H9 (cell line): Measurements from ENCODE around the gene PREX1. TPM values are rescaled to one million over a fixed set of nuclear protein-coding genes. Genes with fewer than 3 reads are reported as not detected.

Experiments
- DNase-seq: peaks from one replicate; pipeline ENCODE4 v3.0.0-alpha.2; 2017
- H2AFZ ChIP-seq: one replicate; pipeline ENCODE4 v1.6.1; 2013; ENCODE audit warnings: mild to moderate bottlenecking, low read length, control low read depth, moderate library complexity
- H2AK5ac ChIP-seq: 2 replicates; pipeline ENCODE4 v1.6.1; 2013; ENCODE audit warnings: low read length, control low read depth, mixed read lengths; ENCODE audit not compliant: insufficient read length
- H2BK120ac ChIP-seq: one replicate; pipeline ENCODE4 v1.6.1; 2013; ENCODE audit warnings: low read depth, mild to moderate bottlenecking, low read length, control low read depth, inconsistent platforms; ENCODE audit not compliant: poor library complexity, severe bottlenecking
- H2BK12ac ChIP-seq: 2 replicates; pipeline ENCODE4 v1.6.1; 2013; ENCODE audit warnings: low read length, control low read depth, mixed read lengths, low read depth; ENCODE audit not compliant: insufficient read length
- H2BK15ac ChIP-seq: 2 replicates; pipeline ENCODE4 v1.6.1; 2013; ENCODE audit warnings: low read depth, low read length, control low read depth
- H2BK20ac ChIP-seq: one replicate; pipeline ENCODE4 v1.6.1; 2013; ENCODE audit warnings: low read depth, mild to moderate bottlenecking, low read length, control low read depth, inconsistent platforms; ENCODE audit not compliant: poor library complexity, severe bottlenecking
- H2BK5ac ChIP-seq: 2 replicates; pipeline ENCODE4 v1.6.1; 2013; ENCODE audit warnings: low read length, control low read depth, mixed read lengths; ENCODE audit not compliant: insufficient read length
- H3K14ac ChIP-seq: 2 replicates; pipeline ENCODE4 v1.6.1; 2013; ENCODE audit warnings: low read length, control low read depth; ENCODE audit not compliant: insufficient read depth
- H3K18ac ChIP-seq: 2 replicates; pipeline ENCODE4 v1.6.1; 2013; ENCODE audit warnings: low read depth, mild to moderate bottlenecking, mixed read lengths, low read length, control low read depth; ENCODE audit not compliant: insufficient read length
- H3K23ac ChIP-seq: 2 replicates; pipeline ENCODE4 v1.6.1; 2013; ENCODE audit warnings: low read length, control low read depth, mixed read lengths, low read depth; ENCODE audit not compliant: insufficient read length
- H3K23me2 ChIP-seq: 2 replicates; pipeline ENCODE4 v1.6.1; 2013; ENCODE audit warnings: low read depth, mild to moderate bottlenecking, mixed read lengths, low read length, control low read depth; ENCODE audit not compliant: insufficient read length, poor library complexity, severe bottlenecking
- H3K27ac ChIP-seq: 2 replicates; pipeline ENCODE4 v1.5.1; 2013; ENCODE audit warnings: low read length, control low read depth, mixed read lengths, low read depth; ENCODE audit not compliant: insufficient read length
- H3K27me3 ChIP-seq: 2 replicates; pipeline ENCODE4 v1.6.1; 2013; ENCODE audit warnings: low read length, control low read depth, inconsistent platforms; ENCODE audit not compliant: insufficient read depth
- H3K4ac ChIP-seq: 2 replicates; pipeline ENCODE4 v1.6.1; 2013; ENCODE audit warnings: low read depth, mild to moderate bottlenecking, control low read depth, inconsistent platforms, low read length, moderate library complexity
- H3K4me1 ChIP-seq: 2 replicates; pipeline ENCODE4 v1.6.1; 2013; ENCODE audit warnings: low read length, control low read depth, inconsistent platforms; ENCODE audit not compliant: insufficient read depth
- H3K4me2 ChIP-seq: 2 replicates; pipeline ENCODE4 v1.6.1; 2013; ENCODE audit warnings: low read length, control low read depth, mixed read lengths; ENCODE audit not compliant: insufficient read length, insufficient read depth
- H3K56ac ChIP-seq: 2 replicates; pipeline ENCODE4 v1.6.1; 2013; ENCODE audit warnings: low read depth, mild to moderate bottlenecking, mixed read lengths, low read length, control low read depth; ENCODE audit not compliant: insufficient read length
- H3K79me1 ChIP-seq: 2 replicates; pipeline ENCODE4 v1.6.1; 2013; ENCODE audit warnings: low read depth, mild to moderate bottlenecking, moderate library complexity, low read length, control low read depth, inconsistent platforms; ENCODE audit not compliant: insufficient read depth, poor library complexity, severe bottlenecking
- H3K79me2 ChIP-seq: 2 replicates; pipeline ENCODE4 v1.6.1; 2013; ENCODE audit warnings: low read length, control low read depth, inconsistent platforms; ENCODE audit not compliant: insufficient read depth
- H3K9ac ChIP-seq: 2 replicates; pipeline ENCODE4 v1.6.1; 2013; ENCODE audit warnings: low read length, control low read depth, mixed read lengths; ENCODE audit not compliant: insufficient read length; ENCODE audit errors: extremely low read depth
- H3K9me3 ChIP-seq: one replicate; pipeline ENCODE4 v1.6.1; 2013; ENCODE audit warnings: low read depth, low read length, inconsistent platforms; ENCODE audit not compliant: control insufficient read depth
- H3T11ph ChIP-seq: one replicate; pipeline ENCODE4 v1.6.1; 2013; ENCODE audit warnings: mild to moderate bottlenecking, low read length, control low read depth, inconsistent platforms
- H4K20me1 ChIP-seq: one replicate; pipeline ENCODE4 v1.6.1; 2013; ENCODE audit not compliant: control insufficient read depth, insufficient read length, insufficient read depth
- H4K5ac ChIP-seq: 2 replicates; pipeline ENCODE4 v1.6.1; 2013; ENCODE audit warnings: low read depth, mild to moderate bottlenecking, mixed read lengths, low read length, control low read depth; ENCODE audit not compliant: insufficient read length
- H4K8ac ChIP-seq: replicated peaks from 2 replicates; pipeline ENCODE4 v1.6.1; 2013; ENCODE audit warnings: low read length, control low read depth, mixed read lengths, low read depth; ENCODE audit not compliant: insufficient read length
- H4K91ac ChIP-seq: 2 replicates; pipeline ENCODE4 v1.6.1; 2013; ENCODE audit warnings: low read depth, mild to moderate bottlenecking, moderate library complexity, mixed read lengths, low read length, control low read depth; ENCODE audit not compliant: insufficient read length
- H3K27ac Mint-ChIP-seq, 3 experiments: 2 replicates in 2 of 3; 3 replicates in 1 of 3; pipeline ENCODE4 v1.8.0; 2020 to 2021; ENCODE audit warnings: mixed read lengths in 3 of 3, mild to moderate bottlenecking in 1 of 3, moderate library complexity in 1 of 3
- H3K27me3 Mint-ChIP-seq: 2 replicates; pipeline ENCODE4 v1.8.0; 2021; ENCODE audit warnings: low read depth, mild to moderate bottlenecking, moderate library complexity, mixed read lengths
- H3K36me3 Mint-ChIP-seq, 3 experiments: 2 replicates in 2 of 3; 3 replicates in 1 of 3; pipeline ENCODE4 v1.8.0; 2020 to 2021; ENCODE audit warnings: low read depth in 3 of 3, mixed read lengths in 3 of 3; ENCODE audit not compliant: insufficient read depth in 1 of 3
- H3K4me1 Mint-ChIP-seq, 2 experiments: 2 replicates each; pipeline ENCODE4 v1.8.0; 2020; ENCODE audit warnings: mixed read lengths in 2 of 2
- H3K4me3 Mint-ChIP-seq, 2 experiments: 2 replicates in 1 of 2; 3 replicates in 1 of 2; pipeline ENCODE4 v1.8.0; 2020 to 2021; ENCODE audit warnings: mild to moderate bottlenecking in 2 of 2, mixed read lengths in 2 of 2, moderate library complexity in 1 of 2
- H3K9me3 Mint-ChIP-seq, 2 experiments: 2 replicates in 1 of 2; 3 replicates in 1 of 2; pipeline ENCODE4 v1.8.0; 2020; ENCODE audit warnings: mild to moderate bottlenecking in 2 of 2, mixed read lengths in 2 of 2, moderate library complexity in 1 of 2
- WGBS: extraction: QIAGEN DNeasy Blood & Tissue Kit; methylation state at CpG from one replicate; pipeline ENCODE4 v1.1.7; 2013; ENCODE audit warnings: missing lambda C conversion rate, low lambda C conversion rate, mixed read lengths; ENCODE audit not compliant: insufficient read length; ENCODE audit errors: extremely low coverage; 5-methylcytosine and 5-hydroxymethylcytosine counted together
- total RNA-seq: library from RNA; stranded (reverse); gene quantifications from 2 replicates; pipeline ENCODE4 v1.2.1, GENCODE V29; 2021
- TF ChIP-seq, protein P1 (sequence below): fragments of 200-600 bp; sonication (generic); conservative IDR thresholded peaks from 3 replicates; pipeline ENCODE4 v1.8.0; 2021; ENCODE audit warnings: antibody characterized with exemption, mild to moderate bottlenecking

PREX1 gene
- total RNA-seq, 1 experiment from 2014 or later: 6.6 TPM

DNA sequence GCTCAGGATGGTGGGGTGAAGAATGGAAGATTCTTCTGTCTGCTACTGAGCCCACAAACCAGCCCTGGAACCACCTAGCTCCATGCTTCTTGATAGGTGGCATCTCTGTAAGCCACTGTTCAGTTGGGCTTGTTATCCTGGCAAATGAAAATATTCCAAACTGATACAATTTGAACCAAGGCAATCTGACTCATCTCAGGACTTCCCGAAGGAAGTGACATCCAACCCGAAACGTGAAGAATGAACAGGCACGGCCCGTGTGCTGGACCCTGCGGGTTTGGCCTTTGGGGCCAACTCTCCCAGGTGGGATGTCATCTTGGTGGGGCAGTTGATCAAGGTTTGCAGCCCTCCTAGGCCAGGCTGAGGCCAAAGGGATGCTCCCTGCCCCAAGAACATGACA, 160.3 kb downstream of the PREX1 start:
- no peak overlapping the region for H2BK5ac ChIP-seq

More for the DNA sequence above, 160.3 kb downstream of the PREX1 start:
- Histone ChIP-seq H4K8ac (no peak overlapping the region), H3K27ac (no peak overlapping the region), H3K79me2 (no peaks in the 10 kb centered on the region), H3K4ac (no peak overlapping the region), H3K23me2 (no peaks in the 10 kb centered on the region), H2BK15ac (no peak overlapping the region), H2BK120ac (no peak overlapping the region), H3K4me1 (no peaks in the 10 kb centered on the region), H2BK20ac (no peak overlapping the region), H2BK12ac (no peak overlapping the region), H3K27me3 (no peaks in the 10 kb centered on the region), H2AK5ac (no peak overlapping the region), H4K91ac (no peak overlapping the region), H3K14ac (no peak overlapping the region), H3K9ac (no peak overlapping the region), H4K20me1 (no peaks in the 10 kb centered on the region), H3K79me1 (no peaks in the 10 kb centered on the region), H3K23ac (no peak overlapping the region), H3K9me3 (no peaks in the 10 kb centered on the region), H3K56ac (no peak overlapping the region), H3K4me2 (no peak overlapping the region), H2AFZ (no peak overlapping the region), H3T11ph (no peak overlapping the region), H3K18ac (no peak overlapping the region), H4K5ac (no peak overlapping the region)
- Mint-ChIP-seq H3K36me3 (peaks cover 3 to 10% (median 5%) of the 10 kb centered on the region in 3 experiments; a peak in 5 of 7 replicates), H3K4me3 (no peak overlapping the region), H3K4me1 (peaks cover 2 to 8% of the 10 kb centered on the region in 2 experiments), H3K27ac (no peak overlapping the region; a peak in 1 of 7 replicates), H3K27me3 (peaks cover 2% of the 10 kb centered on the region; the same call in 1 of the 2 replicates), H3K9me3 (peaks cover 6 to 8% of the 10 kb centered on the region in 2 experiments; a peak in 3 of 5 replicates)
- WGBS: no CpG with 5 or more reads among the region's 6 CpGs
- TF ChIP-seq, protein P1, sequence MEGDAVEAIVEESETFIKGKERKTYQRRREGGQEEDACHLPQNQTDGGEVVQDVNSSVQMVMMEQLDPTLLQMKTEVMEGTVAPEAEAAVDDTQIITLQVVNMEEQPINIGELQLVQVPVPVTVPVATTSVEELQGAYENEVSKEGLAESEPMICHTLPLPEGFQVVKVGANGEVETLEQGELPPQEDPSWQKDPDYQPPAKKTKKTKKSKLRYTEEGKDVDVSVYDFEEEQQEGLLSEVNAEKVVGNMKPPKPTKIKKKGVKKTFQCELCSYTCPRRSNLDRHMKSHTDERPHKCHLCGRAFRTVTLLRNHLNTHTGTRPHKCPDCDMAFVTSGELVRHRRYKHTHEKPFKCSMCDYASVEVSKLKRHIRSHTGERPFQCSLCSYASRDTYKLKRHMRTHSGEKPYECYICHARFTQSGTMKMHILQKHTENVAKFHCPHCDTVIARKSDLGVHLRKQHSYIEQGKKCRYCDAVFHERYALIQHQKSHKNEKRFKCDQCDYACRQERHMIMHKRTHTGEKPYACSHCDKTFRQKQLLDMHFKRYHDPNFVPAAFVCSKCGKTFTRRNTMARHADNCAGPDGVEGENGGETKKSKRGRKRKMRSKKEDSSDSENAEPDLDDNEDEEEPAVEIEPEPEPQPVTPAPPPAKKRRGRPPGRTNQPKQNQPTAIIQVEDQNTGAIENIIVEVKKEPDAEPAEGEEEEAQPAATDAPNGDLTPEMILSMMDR: no peak
- no peak for DNase-seq
